Measurements from ENCODE around the gene VPS13A. TPM values are rescaled to one million over a fixed set of nuclear protein-coding genes. Genes with fewer than 3 reads are reported as not detected.

The VPS13A gene
- total RNA-seq, 2 experiments from 2014 or later = 28.4 to 28.8 TPM

DNA sequence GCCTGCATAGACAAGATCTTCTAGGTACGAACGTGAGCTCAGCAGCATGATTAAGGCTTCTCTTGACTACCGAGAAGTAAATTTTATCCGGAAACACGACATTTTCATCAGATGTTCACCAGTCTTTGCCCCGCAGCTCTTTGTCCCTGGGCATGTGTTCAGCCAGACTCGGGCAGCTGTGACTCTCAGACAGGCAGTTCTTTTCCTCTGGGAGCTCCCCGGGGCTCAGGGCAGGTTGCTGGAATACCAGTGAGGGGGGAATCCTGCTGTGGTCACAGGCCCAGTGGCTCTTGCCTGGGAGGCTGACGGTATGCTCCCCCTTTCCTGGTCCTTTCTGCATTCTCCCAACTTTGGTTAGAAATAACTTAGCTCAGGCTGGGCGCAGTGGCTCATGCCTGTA is 284.7 kb downstream of the VPS13A start:
- DNase-seq = no peak
- H3K4me3 Mint-ChIP-seq = no peak overlapping the region
- peaks cover 3% of the 10 kb centered on the region for H3K4me1 Mint-ChIP-seq
- peaks cover 8% of the 10 kb centered on the region for H3K27me3 Mint-ChIP-seq
- H3K27ac Mint-ChIP-seq = no peak overlapping the region
- H3K9me3 Mint-ChIP-seq = no peaks in the 10 kb centered on the region
- H3K36me3 Mint-ChIP-seq = peaks cover 1% of the 10 kb centered on the region

- Mint-ChIP-seq H3K9me3 (no peaks in the 10 kb centered on the region), H3K4me3 (no peak overlapping the region), H3K27ac (no peak overlapping the region), H3K4me1 (peaks cover 2% of the 10 kb centered on the region), H3K36me3 (peaks cover 1% of the 10 kb centered on the region), H3K27me3 (peaks cover 7% of the 10 kb centered on the region)
- no peak for DNase-seq
Observed at GRCh38 chr9:77463151-77463550, 285.8 kb downstream of the VPS13A start.

GRCh38 chr9:77464661-77465060 is 287.3 kb downstream of the VPS13A start:
- peaks cover 5% of the 10 kb centered on the region for H3K27me3 Mint-ChIP-seq
- no peak overlapping the region for H3K27ac Mint-ChIP-seq
- no peak overlapping the region for H3K4me3 Mint-ChIP-seq
- H3K36me3 Mint-ChIP-seq = peaks cover 1% of the 10 kb centered on the region
- no peaks in the 10 kb centered on the region for H3K4me1 Mint-ChIP-seq
- no peaks in the 10 kb centered on the region for H3K9me3 Mint-ChIP-seq
- DNase-seq = no peak

DNA sequence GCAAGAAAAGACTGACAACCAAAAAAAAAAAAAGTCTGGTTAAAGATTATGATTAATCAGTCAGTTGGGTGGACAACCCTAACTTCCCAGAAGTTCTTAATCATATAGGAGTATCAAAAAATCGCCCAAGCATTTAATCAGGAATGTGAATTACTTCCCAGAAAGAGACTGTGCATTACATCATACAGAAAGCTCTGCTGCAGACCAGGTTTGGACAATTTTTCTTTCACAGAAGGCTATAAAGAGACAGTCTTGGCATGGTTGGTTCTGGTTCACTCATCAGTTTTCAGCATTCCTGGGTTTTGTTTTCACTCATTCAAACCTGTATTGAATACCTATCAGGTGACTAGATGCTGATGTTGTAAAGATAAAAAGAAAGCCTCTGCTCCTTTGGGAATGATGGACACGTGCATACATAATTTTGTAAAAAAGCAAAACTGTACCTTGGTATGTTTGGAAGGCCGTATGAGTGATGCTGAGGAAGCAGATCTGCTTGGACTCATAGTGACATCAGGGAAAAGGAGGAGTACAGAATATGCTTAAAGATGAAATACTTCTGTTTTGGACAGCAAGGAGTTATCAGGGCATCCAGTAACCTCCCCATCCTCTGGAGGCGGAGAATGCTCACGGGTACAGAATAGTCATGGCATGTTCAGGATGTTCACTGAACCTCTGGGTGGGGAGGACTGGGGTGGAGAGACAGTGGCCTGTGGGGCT is 292.3 kb downstream of the VPS13A start:
- Mint-ChIP-seq H3K9me3 (peaks cover 5% of the 10 kb centered on the region), H3K4me1 (no peaks in the 10 kb centered on the region), H3K27ac (no peak overlapping the region), H3K4me3 (no peak overlapping the region), H3K36me3 (peaks cover 5% of the 10 kb centered on the region), H3K27me3 (peaks cover 5% of the 10 kb centered on the region)
- DNase-seq = no peak

Other genes starting within 250 kb of the VPS13A start
- not detected for gene FOXB2, start 157.9 kb upstream of the VPS13A start, total RNA-seq

All from activated naive CD8-positive, alpha-beta T cell treated with anti-CD3 and anti-CD28 coated beads for 36 hours (primary cell).